GM21619 (cell line): ENCODE measurements around the gene ATRNL1.

ENCODE experiments used
- ATAC-seq: cut with Tn5 transposase; IDR thresholded peaks from one replicate; pipeline ENCODE4 v1.9.1; 2021; ENCODE audit not compliant: unreplicated experiment

Gene ATRNL1

DNA sequence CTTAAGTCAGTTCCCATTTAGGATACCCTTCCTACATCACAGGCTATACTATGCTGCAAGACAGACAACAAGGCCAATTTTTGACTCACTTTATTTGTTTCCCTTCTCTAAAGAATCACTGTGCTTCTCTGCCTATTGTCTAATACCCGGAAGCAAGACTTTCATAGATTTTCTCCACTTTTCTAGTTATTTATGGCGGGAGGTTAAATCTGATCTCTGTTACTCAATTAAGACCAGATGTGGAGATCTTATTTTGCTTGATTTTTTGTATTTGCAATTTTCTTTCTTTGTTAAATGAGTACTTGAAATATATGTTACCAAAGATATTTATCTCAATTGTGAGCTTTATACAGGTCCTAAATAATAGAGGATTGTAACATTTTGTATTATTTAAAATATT lies 511.5 kb downstream of the ATRNL1 start:
- no peak for ATAC-seq

DNA sequence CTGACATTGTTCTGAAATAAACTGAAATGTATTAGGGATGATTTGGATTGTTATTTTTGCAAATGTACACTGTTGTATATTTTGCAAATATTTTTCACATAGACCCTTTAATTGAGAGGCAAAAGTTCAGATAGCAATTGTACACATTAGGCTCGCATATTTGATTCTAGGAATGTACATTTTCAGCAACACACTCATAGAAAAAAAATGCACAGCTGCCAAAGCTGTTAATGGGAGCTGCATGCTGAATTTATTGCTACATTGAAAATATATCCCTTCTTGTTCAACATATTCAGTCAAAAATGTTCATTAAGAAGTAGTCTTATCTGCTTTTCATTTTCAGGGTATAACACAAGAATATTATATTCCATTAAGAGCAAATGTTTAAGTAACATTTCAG lies 512.9 kb downstream of the ATRNL1 start:
- no peak for ATAC-seq

DNA sequence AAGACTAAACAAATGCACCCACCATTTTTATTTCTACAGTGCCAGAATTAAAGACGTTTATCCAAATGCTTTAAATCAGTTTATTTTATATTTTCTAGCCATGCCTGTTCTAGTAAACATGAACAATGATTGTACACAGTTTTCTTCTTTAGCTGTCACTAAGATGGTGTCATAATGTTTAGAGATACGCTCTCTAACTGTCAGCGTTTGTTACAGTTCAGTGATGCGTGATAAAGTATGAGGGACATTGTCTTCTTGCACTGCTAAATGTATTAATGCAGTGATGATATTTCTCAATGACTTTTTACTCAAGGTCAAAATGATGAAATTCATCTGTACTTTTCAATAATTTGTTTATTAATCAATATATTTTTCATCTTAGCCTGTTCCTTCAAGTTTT lies 513.6 kb downstream of the ATRNL1 start:
- ATAC-seq, result no peak

DNA sequence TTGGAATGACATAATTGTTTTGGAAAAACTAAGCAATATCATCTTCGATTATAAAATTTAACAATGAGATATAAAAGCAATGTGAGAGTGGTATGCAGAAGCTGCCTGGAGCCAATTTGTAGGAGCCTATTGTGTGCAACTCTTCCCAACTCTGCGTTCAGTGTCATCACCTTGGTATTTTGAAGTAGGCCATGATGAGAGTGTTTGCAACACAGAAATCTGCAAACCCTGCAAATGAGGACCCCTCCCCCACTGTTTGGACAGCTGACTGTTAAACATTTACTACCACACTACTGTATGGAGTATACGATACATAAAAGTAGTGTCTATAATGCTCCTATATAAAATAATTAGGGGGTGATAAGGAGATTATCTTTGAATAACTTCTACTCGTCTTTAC lies 531.3 kb downstream of the ATRNL1 start:
- ATAC-seq, result no peak

DNA sequence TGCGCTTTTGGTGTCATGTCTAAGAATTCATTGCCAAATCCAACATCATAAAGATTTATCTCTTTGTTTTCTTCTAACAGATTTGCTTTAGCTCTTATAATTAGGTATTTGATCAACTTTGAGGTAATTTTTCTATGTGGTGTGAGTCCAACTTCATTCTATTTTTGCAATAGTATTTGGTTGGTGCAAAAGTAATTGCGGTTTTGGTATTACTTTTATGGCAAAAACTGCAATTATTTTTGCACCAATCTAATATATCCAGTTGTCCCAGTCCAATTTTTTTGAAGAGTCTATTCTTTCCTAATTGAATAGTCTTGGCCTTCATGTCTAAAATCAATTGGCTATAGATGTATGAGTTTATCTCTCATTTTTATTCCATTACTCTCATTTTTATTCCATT lies 535.5 kb downstream of the ATRNL1 start:
- ATAC-seq, result no peak

DNA sequence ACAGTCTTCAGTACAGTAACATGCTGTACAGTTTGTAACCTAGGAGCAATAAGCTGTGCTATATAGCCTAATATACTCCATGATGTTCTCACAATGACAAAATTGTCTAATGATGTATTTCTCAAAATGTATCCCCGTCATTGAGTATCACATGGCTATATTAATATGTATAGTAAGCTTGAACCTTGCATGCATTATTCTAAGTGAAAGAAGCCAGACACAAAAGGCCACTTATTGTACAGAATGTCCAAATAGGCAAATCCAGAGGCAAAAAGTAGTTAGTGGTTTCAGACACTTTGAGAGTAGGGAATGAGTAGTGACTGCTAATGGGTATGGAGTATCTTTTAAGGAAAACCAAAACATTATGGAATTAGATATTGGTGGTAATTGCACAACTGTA lies 545.1 kb downstream of the ATRNL1 start:
- no peak for ATAC-seq

DNA sequence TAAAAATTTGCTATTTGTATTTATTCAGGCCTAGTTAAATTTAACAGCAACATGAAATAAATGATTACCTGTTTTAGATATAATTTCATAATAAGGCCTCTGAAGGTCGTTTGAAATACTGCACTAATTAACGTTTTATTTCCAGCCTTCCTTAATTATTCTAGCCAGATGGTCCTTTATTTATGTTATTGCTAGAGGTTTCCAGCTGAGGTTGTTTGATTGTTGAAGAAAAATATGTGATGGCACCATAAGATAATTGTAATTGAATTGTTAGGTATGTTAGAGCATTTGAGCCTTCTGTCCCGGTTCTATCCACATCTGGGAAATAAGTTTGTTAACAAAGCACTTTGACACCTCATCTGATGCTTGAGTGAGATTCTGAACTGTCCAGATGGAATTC lies 556.1 kb downstream of the ATRNL1 start:
- ATAC-seq, result no peak

DNA sequence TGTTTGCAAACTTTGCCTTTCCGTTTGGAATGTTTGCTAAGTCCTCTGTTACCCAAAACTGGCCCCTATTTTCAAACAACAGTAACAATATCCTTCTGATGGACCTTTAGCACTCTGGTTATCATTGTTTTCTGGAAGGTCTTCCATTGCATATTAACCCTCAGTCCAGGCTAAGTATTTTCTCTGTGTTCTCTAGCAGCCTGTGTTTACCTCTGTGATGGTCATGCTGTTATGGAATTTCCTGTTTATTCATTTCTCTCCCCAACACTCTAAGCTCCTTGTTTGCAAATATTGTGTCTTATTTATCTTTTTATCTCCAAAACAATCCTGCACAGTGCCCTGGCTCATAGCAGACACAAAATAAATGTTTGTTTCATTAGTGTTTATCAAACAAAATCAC lies 560.3 kb downstream of the ATRNL1 start:
- no peak for ATAC-seq

DNA sequence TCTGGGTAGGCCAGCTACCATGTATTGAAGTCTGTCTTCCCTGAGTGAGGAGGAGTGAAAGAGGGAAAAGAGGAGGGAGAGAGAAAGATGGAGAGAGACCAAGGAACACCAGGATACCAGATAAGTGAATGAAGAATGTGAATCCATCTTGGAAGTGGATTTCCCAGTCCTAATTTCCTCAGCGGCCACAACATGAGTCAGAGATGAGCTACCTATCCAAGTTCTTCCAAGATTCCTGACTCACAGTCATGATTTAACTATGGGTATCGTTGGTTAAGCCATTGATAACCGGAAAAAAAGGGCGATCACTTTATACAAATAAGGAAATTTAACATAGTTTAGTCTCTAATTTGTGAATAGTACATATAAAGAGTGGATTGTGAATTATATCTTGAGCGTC lies 561.8 kb downstream of the ATRNL1 start:
- no peak for ATAC-seq

DNA sequence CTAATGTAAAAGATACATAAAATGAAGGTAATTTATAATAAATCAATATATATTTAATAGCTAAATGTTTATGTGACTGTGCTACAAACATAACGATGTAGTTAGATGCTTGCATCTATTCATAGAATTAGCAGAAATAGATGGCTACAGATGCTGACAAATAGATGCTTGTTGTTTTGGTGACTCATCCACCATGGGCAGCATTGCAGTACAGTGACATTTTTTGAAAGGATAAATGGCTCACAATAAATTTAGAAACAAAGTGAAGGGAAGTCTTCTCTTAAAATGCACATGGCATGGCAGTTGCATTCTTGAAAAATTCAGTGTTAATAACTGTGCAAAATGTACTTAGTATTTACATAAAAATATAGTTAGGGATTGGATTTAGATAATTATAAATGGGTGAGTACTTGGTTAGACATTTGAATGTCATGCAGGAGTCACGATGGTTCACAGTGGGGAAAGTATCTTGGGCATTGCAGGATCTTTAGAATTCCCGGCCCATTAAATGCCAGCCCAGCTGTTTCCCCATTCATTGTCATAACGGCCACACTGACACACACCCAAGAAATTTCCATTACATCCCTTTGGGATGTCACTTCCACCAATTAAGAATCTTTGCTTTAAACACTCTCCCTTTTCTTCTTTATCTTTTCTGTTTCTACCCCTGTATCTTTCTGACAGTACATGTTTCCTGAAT lies 564.1 kb downstream of the ATRNL1 start:
- no peak for ATAC-seq

DNA sequence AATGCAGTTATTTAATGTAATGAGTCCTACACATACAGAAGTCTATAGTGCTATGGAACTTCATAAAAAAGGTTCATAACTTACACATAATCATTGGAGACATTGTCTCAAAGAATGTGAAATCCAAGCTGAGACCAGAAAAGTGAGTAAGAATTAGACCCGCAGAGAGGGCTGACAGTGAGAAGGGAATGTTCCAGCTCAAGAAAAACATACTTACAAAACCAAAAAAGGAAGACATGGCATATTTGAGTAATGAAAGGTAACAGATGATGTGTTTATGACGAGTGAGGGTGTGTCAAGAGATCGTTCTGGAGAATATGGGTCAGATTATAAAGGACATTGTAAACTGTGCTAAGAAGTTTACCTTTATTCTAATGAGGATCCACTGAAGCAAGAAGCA lies 566.5 kb downstream of the ATRNL1 start:
- no peak for ATAC-seq

DNA sequence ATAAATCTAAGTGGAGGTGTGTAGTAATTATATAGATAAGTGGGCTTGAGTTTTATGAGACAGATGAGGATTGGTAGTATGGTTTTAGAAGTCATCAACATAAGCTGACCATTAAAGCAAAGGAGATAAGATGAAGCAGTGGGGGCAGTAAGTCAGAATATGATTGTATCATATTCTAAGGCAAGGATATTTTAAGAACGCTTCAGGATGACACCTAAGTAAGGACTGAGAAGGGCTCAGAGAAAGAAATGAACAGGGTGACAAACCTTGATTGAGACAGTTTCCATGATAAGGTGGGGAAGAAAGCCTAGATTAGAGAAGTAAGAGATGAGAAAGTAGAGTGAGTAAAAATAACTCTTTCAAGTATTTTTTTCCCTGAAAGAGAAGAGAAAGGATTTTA lies 567.2 kb downstream of the ATRNL1 start:
- ATAC-seq, result no peak

DNA sequence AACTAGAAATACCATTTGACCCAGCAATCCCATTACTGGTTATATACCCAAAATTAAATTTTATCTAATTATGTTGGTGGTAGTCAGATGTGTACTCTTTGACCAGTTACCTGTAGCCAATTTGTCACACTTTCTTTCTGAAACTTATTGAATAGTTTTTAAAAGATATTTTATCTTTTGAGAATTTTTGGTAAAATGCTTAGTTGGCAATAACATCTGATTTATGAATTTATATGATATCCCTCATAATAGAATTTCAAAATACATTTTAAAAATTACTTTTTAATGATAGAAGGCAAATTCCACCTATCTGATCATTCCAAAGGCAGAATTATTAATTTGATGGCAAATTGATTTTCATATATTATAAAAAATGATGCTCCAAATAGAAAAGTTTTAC lies 569.3 kb downstream of the ATRNL1 start:
- no peak for ATAC-seq

DNA sequence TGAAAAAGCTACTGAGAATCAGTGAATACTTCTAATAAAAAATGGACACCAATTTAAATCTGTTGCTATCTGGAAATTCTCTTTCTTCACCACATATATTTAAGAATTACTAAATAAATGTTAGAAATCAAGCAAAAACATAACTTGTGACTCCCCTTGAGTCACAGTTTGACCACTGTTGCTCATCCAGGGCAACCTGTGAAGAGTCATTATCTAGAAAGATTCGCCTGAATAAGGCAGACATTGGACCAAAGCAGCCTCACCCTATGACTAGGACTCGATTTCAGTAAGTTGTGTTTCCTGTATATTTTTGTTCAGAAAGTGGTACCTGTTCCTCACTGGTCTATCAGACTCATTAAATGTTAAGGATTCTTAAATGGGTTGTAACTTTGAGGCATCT lies 572.4 kb downstream of the ATRNL1 start:
- ATAC-seq, result no peak

DNA sequence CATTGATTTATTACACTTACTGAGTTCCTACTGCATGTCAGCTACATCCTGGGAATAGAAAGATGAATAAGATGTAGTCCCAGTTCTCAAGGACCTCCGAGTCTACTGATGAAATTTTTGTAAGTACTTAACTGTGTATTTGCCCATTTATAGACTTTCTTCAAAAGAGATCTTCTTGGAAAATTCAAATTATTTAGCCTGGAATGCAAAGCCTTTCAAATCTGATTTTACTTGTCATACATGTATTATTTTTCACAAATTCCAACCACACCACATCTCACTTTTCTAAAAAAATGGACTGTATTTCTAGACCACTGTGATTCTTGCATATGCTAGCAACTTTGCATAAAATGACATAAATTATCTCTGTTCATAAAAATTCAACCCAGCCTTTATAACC lies 581.3 kb downstream of the ATRNL1 start:
- no peak for ATAC-seq

DNA sequence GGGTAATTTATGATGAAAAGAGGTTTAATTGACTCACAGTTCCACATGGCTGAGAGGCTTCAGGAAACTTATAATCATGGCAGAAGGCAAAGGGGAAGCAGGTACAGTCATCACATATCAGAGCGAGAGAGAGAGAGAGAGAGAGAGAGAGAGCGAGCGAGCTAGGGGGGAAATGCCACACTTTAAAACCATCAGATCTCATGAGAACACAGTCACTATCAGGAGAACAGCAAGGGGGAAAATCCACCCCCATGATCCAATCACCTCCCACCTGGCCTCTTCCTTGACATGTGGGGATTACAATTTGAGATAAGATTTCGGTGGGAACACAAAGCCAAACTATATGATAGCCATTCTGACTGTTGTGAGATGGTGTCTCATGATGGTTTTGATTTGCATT lies 603.6 kb downstream of the ATRNL1 start:
- ATAC-seq, result no peak

DNA sequence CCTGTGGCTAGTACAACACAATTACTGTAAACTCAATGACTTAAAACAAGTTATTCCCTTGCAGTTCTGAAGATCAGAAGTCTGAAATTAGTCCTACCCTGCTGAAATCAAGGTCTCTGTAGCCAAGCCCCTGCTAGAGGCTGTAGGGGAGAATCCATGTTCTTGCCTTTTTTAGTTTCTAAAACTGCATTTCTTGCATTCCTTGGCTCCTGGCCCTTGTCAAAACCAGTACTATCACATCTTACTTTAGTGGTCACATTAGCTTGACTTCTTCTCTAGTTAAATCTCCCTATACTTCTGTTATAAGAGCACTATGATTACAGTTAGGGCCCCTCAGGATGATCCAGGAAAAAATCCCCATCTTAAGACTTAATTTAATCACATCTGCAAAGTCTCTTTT lies 612.9 kb downstream of the ATRNL1 start:
- ATAC-seq, result no peak

DNA sequence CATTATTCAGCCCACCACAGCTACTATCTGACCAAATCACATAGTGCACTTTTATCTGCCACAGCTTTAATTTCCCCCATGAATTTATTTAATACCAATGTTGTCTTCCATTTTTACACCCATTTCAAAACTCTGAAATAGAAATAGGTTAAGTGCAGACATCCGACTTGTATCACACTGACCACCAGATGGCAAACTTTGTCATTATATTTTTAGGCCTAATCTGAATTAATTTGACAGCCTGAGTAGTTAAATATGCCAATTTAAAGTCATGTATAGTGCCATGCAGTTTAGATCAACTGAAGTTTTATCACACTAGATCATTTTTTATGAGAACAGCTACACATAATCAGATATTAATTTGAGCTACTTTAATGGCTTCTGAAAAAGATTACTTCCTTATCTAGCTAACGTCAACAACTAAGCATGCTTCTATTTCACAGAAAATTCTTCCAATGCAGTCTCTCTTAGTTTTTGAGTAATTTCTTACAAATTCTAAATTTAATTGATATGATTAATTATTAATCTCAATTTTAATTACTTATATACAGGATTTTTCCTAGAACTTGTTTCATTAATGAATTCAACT lies 613.4 kb downstream of the ATRNL1 start:
- ATAC-seq, result no peak

DNA sequence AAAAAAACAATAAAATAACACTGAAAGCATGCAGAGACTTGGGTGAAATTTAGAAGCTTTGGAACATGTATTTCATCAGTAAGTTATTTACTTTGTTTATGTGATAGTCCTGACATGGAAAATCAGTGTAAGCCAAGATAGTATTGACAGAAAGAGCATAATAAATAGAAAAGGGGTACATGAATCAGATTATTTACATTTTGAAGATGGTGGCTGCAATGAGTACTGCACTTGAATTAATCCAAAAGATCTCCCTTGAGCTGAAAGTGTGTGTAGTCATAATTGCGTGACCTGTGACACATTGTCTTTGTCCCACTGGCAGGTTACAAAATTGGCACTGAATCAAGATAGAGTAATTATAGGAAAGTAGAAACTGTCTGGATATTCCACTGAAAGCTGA lies 617.0 kb downstream of the ATRNL1 start:
- no peak for ATAC-seq

DNA sequence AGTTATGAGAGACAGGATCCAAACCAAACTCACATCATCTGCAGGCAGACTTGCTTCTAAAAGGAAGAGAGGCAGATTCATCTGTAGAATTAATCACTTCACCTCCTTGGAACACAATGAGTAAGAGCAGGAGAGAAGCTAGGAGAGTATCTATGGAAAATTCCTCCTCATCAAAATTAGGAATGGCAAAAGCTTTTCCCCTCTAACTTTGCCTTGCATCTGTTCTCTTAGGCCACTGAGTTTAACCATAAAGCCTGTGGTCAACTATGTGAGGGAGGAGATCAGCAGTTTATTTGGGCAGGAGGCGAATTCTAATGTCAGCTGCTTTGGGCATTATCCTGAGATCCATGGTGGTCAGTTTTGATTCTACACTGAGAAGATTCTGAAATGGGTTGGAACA lies 618.1 kb downstream of the ATRNL1 start:
- ATAC-seq, result no peak

DNA sequence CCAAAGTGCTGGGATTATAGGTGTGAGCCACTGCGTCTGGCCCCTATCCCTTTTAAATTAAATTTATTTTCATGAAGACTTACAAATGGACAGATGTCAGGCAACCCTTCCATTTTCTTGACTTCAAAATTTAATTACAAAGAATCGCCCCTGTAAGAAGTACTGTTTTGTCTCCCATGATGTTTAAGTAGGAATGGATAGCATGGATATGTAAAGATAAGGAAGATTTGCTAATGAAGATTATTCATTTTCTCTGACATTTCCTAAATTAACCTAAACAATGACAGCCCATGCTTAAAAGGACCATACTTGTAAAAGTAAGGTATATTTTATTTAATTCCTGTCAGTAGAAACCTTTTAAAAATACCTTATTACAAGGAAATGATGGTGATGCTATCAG lies 627.0 kb downstream of the ATRNL1 start:
- ATAC-seq, result no peak

DNA sequence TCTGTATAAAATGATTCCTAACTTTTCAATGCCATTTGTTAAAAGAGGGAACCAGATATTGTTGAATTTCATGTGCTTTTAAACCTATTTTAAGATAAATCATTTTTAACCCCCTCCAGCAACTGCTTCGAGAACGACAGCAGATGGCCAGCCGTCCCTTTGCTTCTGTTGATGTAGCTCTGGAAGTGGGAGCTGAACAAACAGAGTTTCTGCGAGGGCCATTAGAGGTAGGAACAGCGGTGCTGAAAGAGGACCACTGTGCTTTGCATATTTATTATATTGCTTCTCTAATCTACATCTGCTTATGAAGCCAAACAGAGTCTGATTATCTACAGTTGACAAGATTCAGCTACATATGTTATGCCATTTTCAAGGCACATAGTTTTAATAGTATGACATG lies 634.0 kb downstream of the ATRNL1 start:
- no peak for ATAC-seq

DNA sequence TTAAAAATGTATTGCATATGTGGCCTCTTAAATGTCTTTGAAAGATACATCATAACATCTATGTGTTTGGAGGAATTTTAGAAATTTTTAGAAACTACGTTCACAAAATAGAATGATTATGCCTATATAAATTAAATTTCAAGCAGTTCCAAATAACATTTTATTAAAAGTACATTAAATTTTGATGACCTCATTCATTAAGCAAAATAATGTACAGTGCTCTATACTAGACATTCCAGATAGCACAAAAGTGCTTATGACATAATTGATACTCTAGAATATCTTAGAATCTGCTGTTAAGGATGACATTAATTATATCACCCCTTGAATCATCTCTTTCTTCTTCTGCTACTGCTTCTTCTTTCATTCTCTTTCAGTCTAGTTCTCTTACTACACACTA lies 650.9 kb downstream of the ATRNL1 start:
- no peak for ATAC-seq
